Measurements from ENCODE around the gene TMEM165. TPM values are rescaled to one million over a fixed set of nuclear protein-coding genes. Genes with fewer than 3 reads are reported as not detected.

TMEM165 gene
- total RNA-seq, 1 experiment from 2014 or later = 90.4 TPM

DNA sequence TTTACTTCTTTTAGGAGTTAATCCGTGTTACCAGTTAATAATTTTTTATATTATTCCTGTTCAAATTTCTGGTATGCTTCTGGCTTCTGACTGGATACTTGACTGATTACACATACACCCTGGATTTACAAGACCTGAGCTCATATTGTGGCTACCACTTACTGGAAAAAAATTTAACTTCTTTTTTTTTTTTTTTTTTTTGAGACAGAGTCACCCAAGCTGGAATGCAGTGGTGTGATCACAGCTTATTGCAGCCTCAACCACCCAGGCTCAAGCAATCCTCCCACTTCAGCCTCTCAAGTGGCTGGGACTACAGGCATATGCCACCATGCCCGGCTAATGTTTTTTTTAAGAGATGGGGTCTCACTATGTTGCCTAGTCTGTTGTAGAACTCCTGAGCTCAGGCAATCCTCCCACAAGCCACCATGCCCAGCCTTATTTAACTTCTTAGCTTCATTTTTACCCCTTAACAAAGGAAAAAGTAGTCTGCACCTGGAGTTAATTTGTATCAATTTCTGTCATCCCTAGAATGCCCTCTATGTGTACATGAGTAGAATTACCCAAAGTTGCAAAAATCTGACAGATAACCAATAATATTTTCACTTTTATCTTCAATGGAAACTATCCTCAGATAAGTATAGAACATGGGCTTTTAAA lies 50.3 kb downstream of the TMEM165 start:
- ChIA-PET CTCF (interaction anchor here (0.6 to 1.3 kb wide), 3 partner anchors 28 to 109 kb away, joined by 3 to 4 read pairs (median 3); no protein-coding TSS in a partner anchor), POLR2A (no interaction called here)
- H3K27me3 ChIP-seq (replicated peaks; ENCODE audit: control insufficient read depth, insufficient read depth, low read length) = no peaks in the 10 kb centered on the region
- no peak for DNase-seq
- H3K4me1 ChIP-seq = no peaks in the 10 kb centered on the region
- H3K27ac Mint-ChIP-seq (ENCODE audit: unreplicated experiment) = no peak overlapping the region
- peaks cover 4% of the 10 kb centered on the region for H3K36me3 Mint-ChIP-seq (ENCODE audit: insufficient read depth, unreplicated experiment)
- H3K27me3 Mint-ChIP-seq (ENCODE audit: insufficient read depth, unreplicated experiment) = no peaks in the 10 kb centered on the region
- H3K9me3 ChIP-seq = no peaks in the 10 kb centered on the region
- TF ChIP-seq, protein P1, sequence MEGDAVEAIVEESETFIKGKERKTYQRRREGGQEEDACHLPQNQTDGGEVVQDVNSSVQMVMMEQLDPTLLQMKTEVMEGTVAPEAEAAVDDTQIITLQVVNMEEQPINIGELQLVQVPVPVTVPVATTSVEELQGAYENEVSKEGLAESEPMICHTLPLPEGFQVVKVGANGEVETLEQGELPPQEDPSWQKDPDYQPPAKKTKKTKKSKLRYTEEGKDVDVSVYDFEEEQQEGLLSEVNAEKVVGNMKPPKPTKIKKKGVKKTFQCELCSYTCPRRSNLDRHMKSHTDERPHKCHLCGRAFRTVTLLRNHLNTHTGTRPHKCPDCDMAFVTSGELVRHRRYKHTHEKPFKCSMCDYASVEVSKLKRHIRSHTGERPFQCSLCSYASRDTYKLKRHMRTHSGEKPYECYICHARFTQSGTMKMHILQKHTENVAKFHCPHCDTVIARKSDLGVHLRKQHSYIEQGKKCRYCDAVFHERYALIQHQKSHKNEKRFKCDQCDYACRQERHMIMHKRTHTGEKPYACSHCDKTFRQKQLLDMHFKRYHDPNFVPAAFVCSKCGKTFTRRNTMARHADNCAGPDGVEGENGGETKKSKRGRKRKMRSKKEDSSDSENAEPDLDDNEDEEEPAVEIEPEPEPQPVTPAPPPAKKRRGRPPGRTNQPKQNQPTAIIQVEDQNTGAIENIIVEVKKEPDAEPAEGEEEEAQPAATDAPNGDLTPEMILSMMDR (IDR thresholded peaks at IDR 0.05; ENCODE audit: insufficient read depth in 1 of 2, low read depth in 1 of 2, low read length in 1 of 2, severe bottlenecking in 1 of 2, unreplicated experiment in 1 of 2) = no peak
- H3K4me3 Mint-ChIP-seq (ENCODE audit: unreplicated experiment) = no peak overlapping the region
- no peaks in the 10 kb centered on the region; the same call in 1 of the 2 replicates for H3K36me3 ChIP-seq (ENCODE audit: control insufficient read depth, insufficient read depth, low read length)
- no peaks in the 10 kb centered on the region for H3K4me1 Mint-ChIP-seq (ENCODE audit: low read depth, unreplicated experiment)
- intact Hi-C loops (cut with micrococcal nuclease; ENCODE audit: unreplicated experiment) = loop anchor here (5.0 kb wide), 1 partner anchor 191 kb away; the partner anchor contains the start of gene NMU
- BruUV-seq (replicated peaks) = no TSS peak
- no peaks in the 10 kb centered on the region for H3K9me3 Mint-ChIP-seq (ENCODE audit: unreplicated experiment)
- no peak overlapping the region for H3K4me3 ChIP-seq (ENCODE audit: low read depth, low read length)

DNA sequence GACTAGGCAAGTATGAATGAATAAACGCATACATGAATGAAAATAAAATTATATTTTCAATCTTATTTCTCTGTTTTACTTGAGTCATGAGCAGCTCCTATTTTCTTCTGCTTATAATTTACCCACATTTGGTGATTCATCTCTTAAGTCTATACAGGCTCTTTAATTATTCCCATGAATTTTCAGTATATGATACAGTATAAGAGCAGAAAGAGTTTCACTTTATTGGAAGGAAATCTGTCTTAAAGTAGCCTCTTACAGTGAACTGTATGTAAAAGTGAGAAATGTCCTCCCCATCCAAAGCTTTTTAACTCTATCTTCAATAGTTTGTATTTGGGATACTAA lies 50.8 kb downstream of the TMEM165 start:
- Histone ChIP-seq H3K36me3 (ENCODE audit: control insufficient read depth, insufficient read depth, low read length) (no peaks in the 10 kb centered on the region; the same call in 1 of the 2 replicates), H3K9me3 (no peaks in the 10 kb centered on the region), H3K27me3 (replicated peaks; ENCODE audit: control insufficient read depth, insufficient read depth, low read length) (no peaks in the 10 kb centered on the region), H3K4me3 (ENCODE audit: low read depth, low read length) (no peak overlapping the region), H3K4me1 (no peaks in the 10 kb centered on the region)
- H3K36me3 Mint-ChIP-seq (ENCODE audit: insufficient read depth, unreplicated experiment) = peaks cover 4% of the 10 kb centered on the region
- no peaks in the 10 kb centered on the region for H3K4me1 Mint-ChIP-seq (ENCODE audit: low read depth, unreplicated experiment)
- intact Hi-C loops (cut with micrococcal nuclease; ENCODE audit: unreplicated experiment) = loop anchor here (5.0 kb wide), 1 partner anchor 191 kb away; the partner anchor contains the start of gene NMU
- no peak for DNase-seq
- H3K27ac Mint-ChIP-seq (ENCODE audit: unreplicated experiment) = no peak overlapping the region
- no peaks in the 10 kb centered on the region for H3K27me3 Mint-ChIP-seq (ENCODE audit: insufficient read depth, unreplicated experiment)
- TF ChIP-seq, protein P1 (IDR thresholded peaks at IDR 0.05; ENCODE audit: insufficient read depth in 1 of 2, low read depth in 1 of 2, low read length in 1 of 2, severe bottlenecking in 1 of 2, unreplicated experiment in 1 of 2) = no peak
- H3K4me3 Mint-ChIP-seq (ENCODE audit: unreplicated experiment) = no peak overlapping the region
- no peaks in the 10 kb centered on the region for H3K9me3 Mint-ChIP-seq (ENCODE audit: unreplicated experiment)
- ChIA-PET POLR2A (no interaction called here), CTCF (interaction anchor here (1.3 kb wide), 1 partner anchor 108 kb away, joined by 4 read pairs; no protein-coding TSS in a partner anchor)
- no TSS peak for BruUV-seq (replicated peaks)

DNA sequence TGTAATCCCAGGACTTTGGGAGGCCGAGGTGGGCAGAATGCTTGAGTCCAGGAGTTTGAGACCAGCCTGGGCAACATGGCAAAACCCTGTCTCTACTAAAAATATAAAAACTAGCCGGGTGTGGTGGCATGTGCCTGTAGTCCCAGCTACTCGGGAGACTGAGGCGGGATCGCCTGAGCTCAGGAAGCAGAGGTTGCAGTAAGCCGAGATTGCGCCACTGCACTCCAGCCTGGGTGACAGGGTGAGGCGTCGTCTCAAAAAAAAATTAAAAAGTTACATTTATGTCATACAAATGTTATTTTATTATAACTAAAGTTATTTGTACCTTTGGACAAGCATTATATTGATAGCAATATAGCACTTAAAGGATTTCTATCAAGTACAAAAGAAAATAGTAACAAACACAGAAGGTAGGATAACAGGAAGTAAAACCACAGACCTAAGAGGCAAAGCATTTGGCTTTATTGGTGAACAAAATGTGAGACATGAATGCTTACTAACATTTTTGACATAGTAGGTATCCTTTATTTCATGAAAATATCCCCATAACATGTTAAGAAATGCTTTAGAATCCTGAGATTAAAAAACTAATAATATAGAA lies 51.5 kb downstream of the TMEM165 start:
- Mint-ChIP-seq H3K36me3 (ENCODE audit: insufficient read depth, unreplicated experiment) (peaks cover 4% of the 10 kb centered on the region), H3K9me3 (ENCODE audit: unreplicated experiment) (no peaks in the 10 kb centered on the region), H3K27ac (ENCODE audit: unreplicated experiment) (no peak overlapping the region), H3K4me3 (ENCODE audit: unreplicated experiment) (no peak overlapping the region), H3K4me1 (ENCODE audit: low read depth, unreplicated experiment) (no peaks in the 10 kb centered on the region), H3K27me3 (ENCODE audit: insufficient read depth, unreplicated experiment) (no peaks in the 10 kb centered on the region)
- no TSS peak for BruUV-seq (replicated peaks)
- POLR2A ChIA-PET = no interaction called here
- no peak overlapping the region for H3K4me3 ChIP-seq (ENCODE audit: low read depth, low read length)
- CTCF ChIA-PET = no interaction called here
- intact Hi-C loops (cut with micrococcal nuclease; ENCODE audit: unreplicated experiment) = loop anchor here (5.0 kb wide), 1 partner anchor 190 kb away; the partner anchor contains the start of gene NMU
- H3K27me3 ChIP-seq (replicated peaks; ENCODE audit: control insufficient read depth, insufficient read depth, low read length) = no peaks in the 10 kb centered on the region
- no peak for DNase-seq
- no peaks in the 10 kb centered on the region for H3K9me3 ChIP-seq
- no peaks in the 10 kb centered on the region for H3K4me1 ChIP-seq
- TF ChIP-seq, protein P1 (IDR thresholded peaks at IDR 0.05; ENCODE audit: insufficient read depth in 1 of 2, low read depth in 1 of 2, low read length in 1 of 2, severe bottlenecking in 1 of 2, unreplicated experiment in 1 of 2) = no peak
- H3K36me3 ChIP-seq (ENCODE audit: control insufficient read depth, insufficient read depth, low read length) = no peaks in the 10 kb centered on the region; the same call in 1 of the 2 replicates
